A673 (cell line): Measurements from ENCODE around the gene INPP1. TPM values are rescaled to one million over a fixed set of nuclear protein-coding genes. Genes with fewer than 3 reads are reported as not detected.
A peak's percentile ranks its signal among the peaks of the same experiment; 100 is the strongest.

Experiments used
- BruUV-seq: library from RNA; stranded (reverse); fragments of 400-500 nt; replicated peaks from 2 replicates; lab custom pipeline; 2021; lab: Mats Ljungman, UMichigan
- CTCF ChIA-PET: fragments of 300-600 bp; sonication (Branson Sonifier 250); formaldehyde crosslinking; loops from one replicate; lab custom pipeline; 2022; ENCODE audit warnings: antibody characterized with exemption; lab: Charles Lee
- POLR2A ChIA-PET: fragments of 300-600 bp; sonication (Branson Sonifier 250); formaldehyde crosslinking; loops from one replicate; lab custom pipeline; 2022; ENCODE audit warnings: antibody characterized with exemption; ENCODE audit not compliant: low non-redundant PET; lab: Charles Lee
- DNase-seq: peaks from one replicate; pipeline ENCODE4 v3.0.0-alpha.2; 2015; ENCODE audit warnings: low spot score
- H3K27ac ChIP-seq: fragments of 200-600 bp; sonication (generic); 2 replicates; pipeline ENCODE4 v1.5.1; 2016; ENCODE audit warnings: mixed run types, low read depth, mild to moderate bottlenecking, mixed read lengths, antibody characterized with exemption, low read length; ENCODE audit not compliant: poor library complexity, severe bottlenecking
- H3K27me3 ChIP-seq: fragments of 200-600 bp; sonication (generic); replicated peaks from 2 replicates; pipeline ENCODE4 v1.6.1; 2017; ENCODE audit warnings: mixed run types, low read depth, mild to moderate bottlenecking, mixed read lengths, antibody characterized with exemption, low read length; ENCODE audit not compliant: insufficient read depth, poor library complexity
- H3K36me3 ChIP-seq: fragments of 200-600 bp; sonication (generic); 2 replicates; pipeline ENCODE4 v1.6.1; 2016; ENCODE audit warnings: mixed run types, mild to moderate bottlenecking, mixed read lengths, antibody characterized with exemption, low read length; ENCODE audit not compliant: insufficient read depth, poor library complexity, severe bottlenecking
- H3K4me1 ChIP-seq: fragments of 200-600 bp; sonication (generic); 2 replicates; pipeline ENCODE4 v1.6.1; 2017; ENCODE audit warnings: mixed run types, mild to moderate bottlenecking, mixed read lengths, antibody characterized with exemption, low read length; ENCODE audit not compliant: insufficient read depth, poor library complexity, severe bottlenecking
- H3K4me3 ChIP-seq: fragments of 200-600 bp; sonication (generic); 2 replicates; pipeline ENCODE4 v1.5.1; 2016; ENCODE audit warnings: low read depth, mixed run types, mild to moderate bottlenecking, mixed read lengths, low read length; ENCODE audit not compliant: poor library complexity, severe bottlenecking
- H3K9me3 ChIP-seq: fragments of 200-600 bp; sonication (generic); 2 replicates; pipeline ENCODE4 v1.6.1; 2016; ENCODE audit warnings: mixed run types, low read depth, mild to moderate bottlenecking, mixed read lengths, antibody characterized with exemption, low read length; ENCODE audit not compliant: poor library complexity, severe bottlenecking
- CTCF ChIP-seq: fragments of 300-800, 200-600 bp; sonication (generic); conservative IDR thresholded peaks from 2 replicates; pipeline ENCODE4 v1.5.1; 2017; ENCODE audit warnings: low read depth, mild to moderate bottlenecking, antibody characterized with exemption, low read length, moderate library complexity, mixed read lengths
- EZH2 ChIP-seq: fragments of 200-600 bp; sonication (generic); IDR thresholded peaks from 2 replicates; pipeline ENCODE4 v1.6.1; 2017; ENCODE audit warnings: borderline replicate concordance, low read depth, mild to moderate bottlenecking, mixed read lengths, antibody characterized with exemption, low read length; ENCODE audit not compliant: poor library complexity, severe bottlenecking
- intact Hi-C: fragments of 100-400 bp; cut with micrococcal nuclease; formaldehyde crosslinking; loops from one replicate; pipeline ENCODE4 v1.10.0; 2022; ENCODE audit not compliant: unreplicated experiment
- total RNA-seq: library from RNA; stranded (reverse); gene quantifications from 2 replicates; pipeline ENCODE4 v1.2.3, GENCODE V29; 2021

Gene INPP1
- total RNA-seq, 1 experiment from 2014 or later = 3.9 TPM

GRCh38 chr2:190343089-190343535 is 277 bp upstream of the INPP1 start:
- DNase-seq = no peak
- POLR2A ChIA-PET = interaction anchor here (0.6 kb wide), 1 partner anchor 318 kb away, joined by 9 read pairs; no protein-coding TSS in a partner anchor
- Histone ChIP-seq H3K9me3 (no peaks in the 10 kb centered on the region), H3K27me3 (no peaks in the 10 kb centered on the region), H3K4me1 (no peaks in the 10 kb centered on the region), H3K27ac (no peak overlapping the region), H3K4me3 (peak overlapping the region; percentile 68), H3K36me3 (no peaks in the 10 kb centered on the region)
- CTCF ChIA-PET = interaction anchor here (0.6 kb wide), 1 partner anchor 70 kb away, joined by 3 read pairs; no protein-coding TSS in a partner anchor
- TF ChIP-seq EZH2 (no peak), CTCF (no peak)
- no TSS peak for BruUV-seq
- intact Hi-C loops = no loop called here

GRCh38 chr2:190344276-190344827 is 963 bp downstream of the INPP1 start:
- no TSS peak for BruUV-seq

GRCh38 chr2:190350371-190350770 is 7.0 kb downstream of the INPP1 start:
- H3K36me3 ChIP-seq = no peaks in the 10 kb centered on the region
- intact Hi-C loops = no loop called here
- no TSS peak for BruUV-seq
- DNase-seq = no peak
- TF ChIP-seq EZH2 (no peak), CTCF (no peak)
- H3K27me3 ChIP-seq = no peaks in the 10 kb centered on the region
- no peaks in the 10 kb centered on the region for H3K4me1 ChIP-seq
- H3K9me3 ChIP-seq = no peaks in the 10 kb centered on the region
- POLR2A ChIA-PET = no interaction called here
- no peak overlapping the region for H3K4me3 ChIP-seq
- no peak overlapping the region for H3K27ac ChIP-seq
- CTCF ChIA-PET = no interaction called here

More at GRCh38 chr2:190344276-190344827, 963 bp downstream of the INPP1 start:
- Histone ChIP-seq H3K9me3 (no peaks in the 10 kb centered on the region), H3K36me3 (no peaks in the 10 kb centered on the region), H3K27me3 (no peaks in the 10 kb centered on the region), H3K27ac (peak overlapping the region; percentile 60), H3K4me1 (no peaks in the 10 kb centered on the region), H3K4me3 (peak overlapping the region; percentile 68)
- DNase-seq = no peak
- ChIA-PET CTCF (no interaction called here), POLR2A (no interaction called here)
- intact Hi-C loops = no loop called here
- TF ChIP-seq CTCF (peak; percentile 23; the same call in 1 of the 2 replicates), EZH2 (no peak)
